H1 (cell line): ENCODE measurements around the gene HSPBP1. TPM values are rescaled to one million over a fixed set of nuclear protein-coding genes. Genes with fewer than 3 reads are reported as not detected.

ENCODE experiments used
- CTCF ChIA-PET: fragments of 300-600 bp; sonication (Branson Sonifier 250); formaldehyde crosslinking; loops from one replicate; lab custom pipeline; 2021; ENCODE audit not compliant: partially characterized antibody; lab: Charles Lee
- POLR2A ChIA-PET: fragments of 300-600 bp; sonication (Branson Sonifier 250); formaldehyde crosslinking; loops from one replicate; lab custom pipeline; 2021; ENCODE audit warnings: inconsistent platforms; ENCODE audit not compliant: partially characterized antibody; lab: Charles Lee
- DNase-seq, 2 experiments: peaks; one replicate each; pipeline versions ENCODE4 v3.0.0 to v3.0.0-alpha.2; 2010 to 2022; ENCODE audit warnings: low spot score in 2 of 2, low read depth in 1 of 2, mixed read lengths in 1 of 2
- FAIRE-seq: peaks from 2 replicates; lab custom pipeline; 2011; peaks lifted over from hg19 to GRCh38; lab: Jason Lieb, UNC
- H2AFZ ChIP-seq: 2 replicates; pipeline ENCODE4 v1.8.1; 2012; ENCODE audit warnings: low read length, inconsistent platforms
- H2AK5ac ChIP-seq: 2 replicates; pipeline ENCODE4 v1.6.1; 2013; ENCODE audit warnings: low read depth, low read length
- H2BK120ac ChIP-seq: replicated peaks from 2 replicates; pipeline ENCODE3; 2013; ENCODE audit warnings: low read depth, low read length, inconsistent platforms
- H2BK12ac ChIP-seq: 2 replicates; pipeline ENCODE4 v1.6.1; 2013; ENCODE audit warnings: low read depth, low read length
- H2BK15ac ChIP-seq: 2 replicates; pipeline ENCODE4 v1.6.1; 2013; ENCODE audit warnings: low read length
- H2BK20ac ChIP-seq: 2 replicates; pipeline ENCODE4 v1.6.1; 2013; ENCODE audit warnings: low read length
- H2BK5ac ChIP-seq: 2 replicates; pipeline ENCODE4 v1.6.1; 2013; ENCODE audit warnings: low read depth, low read length
- H3K14ac ChIP-seq: 2 replicates; pipeline ENCODE4 v1.6.1; 2013; ENCODE audit warnings: inconsistent platforms; ENCODE audit not compliant: insufficient read length
- H3K18ac ChIP-seq: 2 replicates; pipeline ENCODE4 v1.6.1; 2013; ENCODE audit warnings: low read length; ENCODE audit errors: extremely low read depth
- H3K23ac ChIP-seq: 2 replicates; pipeline ENCODE4 v1.6.1; 2013; ENCODE audit warnings: inconsistent platforms; ENCODE audit not compliant: insufficient read length
- H3K23me2 ChIP-seq: 2 replicates; pipeline ENCODE4 v1.6.1; 2013; ENCODE audit warnings: low read depth, low read length
- H3K27ac ChIP-seq: 2 replicates; pipeline ENCODE4 v1.6.1; 2011; ENCODE audit warnings: low read depth, low read length, inconsistent platforms
- H3K27me3 ChIP-seq, 4 experiments: replicated peaks in 1 of 4; 1 replicate in 1 of 4; 2 replicates in 3 of 4; pipeline versions ENCODE4 v1.6.1 to v1.8.1; 2011 to 2013; ENCODE audit warnings: low read length in 3 of 4, mild to moderate bottlenecking in 3 of 4, inconsistent platforms in 2 of 4, mixed read lengths in 2 of 4, moderate library complexity in 1 of 4; ENCODE audit not compliant: control insufficient read depth in 3 of 4, insufficient read depth in 3 of 4; ENCODE audit errors: extremely low read depth in 1 of 4
- H3K36me3 ChIP-seq, 4 experiments: 2 replicates each; pipeline versions ENCODE4 v1.6.1 to v1.8.1; 2011 to 2013; ENCODE audit warnings: mild to moderate bottlenecking in 4 of 4, low read length in 3 of 4, moderate library complexity in 2 of 4, control low read depth in 1 of 4, inconsistent platforms in 1 of 4; ENCODE audit not compliant: insufficient read depth in 4 of 4, control insufficient read depth in 2 of 4
- H3K4ac ChIP-seq: replicated peaks from 2 replicates; pipeline ENCODE3; 2013; ENCODE audit warnings: low read length, low read depth, mixed read lengths, inconsistent platforms; ENCODE audit not compliant: insufficient read length
- H3K4me1 ChIP-seq, 4 experiments: replicated peaks in 1 of 4; 1 replicate in 1 of 4; 2 replicates in 3 of 4; pipeline versions ENCODE4 v1.6.1 to v1.8.1; 2011 to 2013; ENCODE audit warnings: low read length in 3 of 4, inconsistent platforms in 2 of 4, mixed read lengths in 1 of 4; ENCODE audit not compliant: insufficient read depth in 4 of 4, control insufficient read depth in 3 of 4
- H3K4me2 ChIP-seq, 2 experiments: 2 replicates each; pipeline versions ENCODE4 v1.6.1 to v1.8.1; 2011 to 2013; ENCODE audit warnings: low read depth in 2 of 2, low read length in 2 of 2, control low read depth in 1 of 2, inconsistent platforms in 1 of 2, mild to moderate bottlenecking in 1 of 2; ENCODE audit not compliant: insufficient read depth in 1 of 2
- H3K4me3 ChIP-seq, 4 experiments: fragments of 200-600, 300-600 bp in 1 of 4; sonication (generic), shearing (Covaris generic), sonication (Bioruptor Twin) in 1 of 4; 2 replicates each; pipeline versions ENCODE4 v1.5.1 to v1.8.1; 2011 to 2016; ENCODE audit warnings: low read length in 4 of 4, low read depth in 3 of 4, control low read depth in 2 of 4, inconsistent platforms in 2 of 4, mild to moderate bottlenecking in 2 of 4, mixed read lengths in 1 of 4, moderate library complexity in 1 of 4; ENCODE audit not compliant: insufficient read depth in 2 of 4; ENCODE audit errors: extremely low read depth in 1 of 4
- H3K56ac ChIP-seq: replicated peaks from 2 replicates; pipeline ENCODE3; 2013; ENCODE audit warnings: low read depth, mild to moderate bottlenecking, mixed read lengths, low read length, inconsistent platforms; ENCODE audit not compliant: insufficient read length
- H3K79me1 ChIP-seq: 2 replicates; pipeline ENCODE4 v1.6.1; 2013; ENCODE audit warnings: low read depth, low read length, control low read depth
- H3K79me2 ChIP-seq, 2 experiments: 2 replicates each; pipeline versions ENCODE4 v1.6.1 to v1.8.1; 2012 to 2013; ENCODE audit warnings: low read length in 2 of 2, mild to moderate bottlenecking in 2 of 2, inconsistent platforms in 1 of 2; ENCODE audit not compliant: insufficient read depth in 2 of 2, control insufficient read depth in 1 of 2
- H3K9ac ChIP-seq, 4 experiments: replicated peaks in 1 of 4; 1 replicate in 1 of 4; 2 replicates in 3 of 4; pipeline versions ENCODE4 v1.6.1 to v1.8.1; 2011 to 2013; ENCODE audit warnings: low read depth in 3 of 4, low read length in 3 of 4, control low read depth in 2 of 4, mild to moderate bottlenecking in 2 of 4, moderate library complexity in 2 of 4, inconsistent platforms in 1 of 4; ENCODE audit errors: extremely low read depth in 1 of 4
- H3K9me3 ChIP-seq, 2 experiments: 2 replicates each; pipeline versions ENCODE4 v1.6.1 to v1.8.1; 2012 to 2013; ENCODE audit warnings: mild to moderate bottlenecking in 2 of 2, moderate library complexity in 2 of 2, control low read depth in 1 of 2, inconsistent platforms in 1 of 2, low read depth in 1 of 2, low read length in 1 of 2, mixed read lengths in 1 of 2; ENCODE audit not compliant: insufficient read depth in 2 of 2
- H4K20me1 ChIP-seq, 2 experiments: replicated peaks in 1 of 2; 2 replicates each; pipeline versions ENCODE3 to v1.8.1; 2011 to 2013; ENCODE audit warnings: inconsistent platforms in 2 of 2, low read length in 2 of 2, mild to moderate bottlenecking in 1 of 2; ENCODE audit not compliant: insufficient read depth in 2 of 2, control insufficient read depth in 1 of 2
- H4K5ac ChIP-seq: 2 replicates; pipeline ENCODE4 v1.6.1; 2013; ENCODE audit warnings: low read length, low read depth, mixed read lengths, inconsistent platforms; ENCODE audit not compliant: insufficient read length
- H4K8ac ChIP-seq: 2 replicates; pipeline ENCODE4 v1.8.0; 2013; ENCODE audit warnings: mild to moderate bottlenecking, moderate library complexity, low read length, inconsistent platforms; ENCODE audit not compliant: insufficient read depth; ENCODE audit errors: extremely low read depth
- H4K91ac ChIP-seq: replicated peaks from 2 replicates; pipeline ENCODE3; 2013; ENCODE audit warnings: low read length, mixed read lengths, inconsistent platforms; ENCODE audit not compliant: insufficient read length
- GABPA ChIP-seq: IDR thresholded peaks from 2 replicates; pipeline ENCODE4 v1.6.1; 2011; ENCODE audit warnings: mild to moderate bottlenecking, low read length, moderate library complexity, borderline replicate concordance; ENCODE audit not compliant: insufficient read depth
- JUND ChIP-seq: IDR thresholded peaks from 2 replicates; pipeline ENCODE4 v1.6.1; 2011; ENCODE audit warnings: mild to moderate bottlenecking, improper control_type of control experiment, low read length
- KDM4A ChIP-seq: IDR thresholded peaks from one replicate; pipeline ENCODE4 v1.7.1; 2012; ENCODE audit warnings: low read depth, mild to moderate bottlenecking, moderate library complexity, low read length, inconsistent platforms; ENCODE audit not compliant: severe bottlenecking
- MAX ChIP-seq: IDR thresholded peaks from 2 replicates; pipeline ENCODE4 v1.6.1; 2012; ENCODE audit warnings: inconsistent platforms
- PHF8 ChIP-seq: fragments of 200-600 bp; sonication (generic); conservative IDR thresholded peaks from 2 replicates; pipeline ENCODE4 v1.7.1; 2012; ENCODE audit warnings: low read depth, mild to moderate bottlenecking, inconsistent platforms, low read length, moderate library complexity
- POLR2AphosphoS5 ChIP-seq: IDR thresholded peaks from 2 replicates; pipeline ENCODE4 v1.6.1; 2011; ENCODE audit warnings: low read depth, low read length
- RAD21 ChIP-seq, 2 experiments: IDR thresholded peaks in 1 of 2; conservative IDR thresholded peaks in 1 of 2; 2 replicates each; pipeline ENCODE4 v1.6.1; 2011; ENCODE audit warnings: low read depth in 2 of 2, low read length in 2 of 2, improper control_type of control experiment in 1 of 2, inconsistent platforms in 1 of 2, mild to moderate bottlenecking in 1 of 2, moderate library complexity in 1 of 2
- RNF2 ChIP-seq: fragments of 200-900, 300-1000 bp; sonication (generic); IDR thresholded peaks from 2 replicates; pipeline ENCODE4 v1.7.1; 2016; ENCODE audit warnings: borderline replicate concordance, low read depth, mild to moderate bottlenecking, antibody characterized with exemption, low read length; ENCODE audit not compliant: poor library complexity, severe bottlenecking; ENCODE audit errors: missing control alignments
- TEAD4 ChIP-seq: IDR thresholded peaks from 2 replicates; pipeline ENCODE4 v1.6.1; 2012; ENCODE audit warnings: low read depth, low read length, inconsistent platforms, mixed read lengths
- WGBS, 2 experiments: shearing (Covaris generic) in 1 of 2; methylation state at CpG; one replicate each; pipeline versions ENCODE4 v1.1.6 to v1.1.7; 2013 to 2015; ENCODE audit warnings: low lambda C conversion rate in 2 of 2, mixed read lengths in 2 of 2, inconsistent platforms in 1 of 2, low coverage in 1 of 2, missing lambda C conversion rate in 1 of 2; ENCODE audit not compliant: insufficient replicate concordance in 2 of 2, insufficient coverage in 1 of 2, insufficient read length in 1 of 2; ENCODE audit errors: extremely low coverage in 1 of 2, missing lambda C conversion rate in 1 of 2; 5-methylcytosine and 5-hydroxymethylcytosine counted together
- polyA plus RNA-seq, 7 experiments: library from polyadenylated mRNA; depleted of rRNA in 3 of 7; stranded (reverse) in 5 of 7; unstranded in 2 of 7; fragments of >200 nt in 5 of 7; fragments of 200-250 nt in 2 of 7; gene quantifications; 1 replicate in 5 of 7; 2 replicates in 1 of 7; 4 replicates in 1 of 7; pipeline versions ENCODE4 v1.2.1 to v1.2.3, GENCODE V29; 2011 to 2013; ENCODE audit warnings: missing spikeins in 2 of 7, mixed read lengths in 2 of 7
- total RNA-seq: library from RNA; stranded (reverse); fragmentation: NEBNext Ultra II Directional; extraction: Animal tissue kit (Norgen Biotek cat#: 25700); gene quantifications from 2 replicates; pipeline ENCODE4 v1.2.1, GENCODE V29; 2021

The HSPBP1 gene
- total and polyA plus RNA-seq, 2 of the 8 experiments (the other 6 are each of a cell fraction or from before 2014, with no cell fraction given), result 63.4 to 100 TPM

GRCh38 chr19:55216461-55217198 lies 63.3 kb downstream of the HSPBP1 start:
- Histone ChIP-seq H3K9ac (peak overlapping the region in 3 of 4 experiments; percentile 15 to 33 (median 26); a peak in 2 of 7 replicates), H3K36me3 (no peaks in the 10 kb centered on the region), H3K4me1 (peaks cover 0 to 6% (median 2%) of the 10 kb centered on the region in 4 experiments; a peak in 1 of 7 replicates), H3K18ac (peak overlapping the region; percentile 85), H2BK12ac (peak overlapping the region; percentile 78), H2BK120ac (no peak overlapping the region), H2BK5ac (peak overlapping the region; percentile 79), H4K5ac (no peak overlapping the region), H3K23ac (no peak overlapping the region), H3K27me3 (no peaks in the 10 kb centered on the region), H2AFZ (no peak overlapping the region; the same call in 1 of the 2 replicates), H3K56ac (no peak overlapping the region), H3K4ac (no peak overlapping the region), H3K27ac (no peak overlapping the region), H3K79me2 (no peaks in the 10 kb centered on the region), H3K79me1 (no peaks in the 10 kb centered on the region), H2BK15ac (0 out of 2 replicates have a peak overlapping the region, but pooled peaks have one; percentile 84), H3K23me2 (peaks cover 5% of the 10 kb centered on the region; the same call in 1 of the 2 replicates), H3K4me2 (peak overlapping the region; percentile 69 to 94), H2BK20ac (no peak overlapping the region), H2AK5ac (no peak overlapping the region), H4K8ac (peak overlapping the region; percentile 73; the same call in 1 of the 2 replicates), H3K4me3 (peak overlapping the region; percentile 56 to 83 (median 74)), H4K20me1 (no peaks in the 10 kb centered on the region), H3K14ac (no peak overlapping the region), H4K91ac (no peak overlapping the region), H3K9me3 (peaks cover 19 to 21% of the 10 kb centered on the region in 2 experiments)
- POLR2A ChIA-PET, result interaction anchor here (1.0 to 3.0 kb wide), 8 partner anchors 10 to 383 kb away, joined by 3 to 16 read pairs (median 4); partner anchors contain the start of genes FIZ1, PPP6R1, SYT5 and ZNF524
- CTCF ChIA-PET, result interaction anchor here (0.6 to 1.0 kb wide), 4 partner anchors 12 to 73 kb away, joined by 3 read pairs; no protein-coding TSS in a partner anchor
- WGBS, 2 experiments, result 9% methylated on average over 35 of the region's 36 CpGs; no CpG with 5 or more reads in 1 of the 2 experiments
- FAIRE-seq (peak; percentile 58), DNase-seq (peak; percentile 84 to 96)
- TF ChIP-seq TEAD4 (0 out of 2 replicates have a peak, but pooled peaks have one; percentile 49), RNF2 (no peak), JUND (peak; percentile 88), KDM4A (peak; percentile 55), RAD21 (IDR thresholded peaks at IDR 0.05 in 1 of 2, conservative IDR thresholded peaks at IDR 0.05 in 1 of 2; ENCODE audit: low read depth in 2 of 2, low read length in 2 of 2) (peak; percentile 24 to 37; a peak in 2 of 4 replicates), POLR2AphosphoS5 (peak; percentile 69), GABPA (peak; percentile 71; the same call in 1 of the 2 replicates), PHF8 (0 out of 2 replicates have a peak, but pooled peaks have one; percentile 30), MAX (peak; percentile 61; the same call in 1 of the 2 replicates)
